ENCODE measurements around the gene OSBPL2.

GRCh38 chr20:62282103-62282502 lies 43.8 kb downstream of the OSBPL2 start:
- TF ChIP-seq CTCF (optimal IDR thresholded peaks at IDR 0.05 in 1 of 3, IDR thresholded peaks at IDR 0.05 in 1 of 3, conservative IDR thresholded peaks at IDR 0.05 in 1 of 3; ENCODE audit: extremely low read depth in 1 of 3, insufficient read depth in 2 of 3, low read length in 3 of 3) (no peak), EZH2 (IDR thresholded peaks at IDR 0.05; ENCODE audit: low read length) (no peak)

Data from keratinocyte (primary cell).